Stimulated activated CD4-positive, alpha-beta T cell treated with anti-CD3 and anti-CD28 coated beads, Interleukin-15, amount 100 ng/mL, for 48 hours (primary cell): Measurements from ENCODE around the gene LGI2.

Experiments used
- DNase-seq, 2 donors: peaks; one replicate each; pipeline ENCODE4 v3.0.0-alpha.2; 2020; ENCODE audit warnings: low read depth in 2 of 2

The LGI2 gene

GRCh38 chr4:24966076-24966475 lies 64.7 kb downstream of the LGI2 start:
- no peak for DNase-seq

DNA sequence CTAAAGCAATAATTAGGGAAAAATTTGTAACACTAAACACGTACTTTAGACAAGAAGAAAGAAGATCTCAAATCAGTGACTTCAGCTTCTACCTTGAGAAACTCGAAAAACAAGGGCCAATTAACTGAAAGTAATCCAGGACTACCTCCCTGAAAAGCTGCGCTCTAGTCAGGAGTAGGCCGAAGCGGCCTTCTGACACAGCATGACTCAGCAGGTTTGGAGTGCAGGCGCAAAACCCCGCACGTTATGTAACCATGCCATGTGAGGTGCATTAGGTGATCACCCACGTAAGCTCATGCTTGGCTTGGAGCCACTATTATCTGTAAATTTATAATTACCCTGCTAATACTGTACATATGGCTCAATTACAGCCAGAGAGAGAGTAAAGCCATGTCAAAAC lies 65.1 kb downstream of the LGI2 start:
- DNase-seq, result no peak

DNA sequence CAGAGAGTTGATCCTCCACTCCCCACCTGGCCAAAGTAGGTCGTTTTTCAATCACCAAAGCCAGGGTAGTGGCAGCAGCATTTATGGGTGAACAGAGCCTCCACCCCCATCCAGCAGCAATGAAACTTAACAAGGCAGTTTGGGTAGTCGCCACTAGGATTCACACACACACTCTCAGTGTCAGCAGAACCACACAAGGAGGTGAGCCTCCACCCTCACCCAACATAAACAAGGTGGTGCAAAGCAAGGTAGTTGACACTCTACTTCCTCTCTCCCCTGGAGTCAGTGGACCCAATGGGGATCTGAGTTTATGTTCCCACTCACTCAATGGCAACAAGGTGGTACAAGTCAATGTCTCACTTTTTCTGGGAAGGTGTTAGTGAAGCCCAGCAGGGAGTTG lies 67.5 kb downstream of the LGI2 start:
- DNase-seq, result no peak

DNA sequence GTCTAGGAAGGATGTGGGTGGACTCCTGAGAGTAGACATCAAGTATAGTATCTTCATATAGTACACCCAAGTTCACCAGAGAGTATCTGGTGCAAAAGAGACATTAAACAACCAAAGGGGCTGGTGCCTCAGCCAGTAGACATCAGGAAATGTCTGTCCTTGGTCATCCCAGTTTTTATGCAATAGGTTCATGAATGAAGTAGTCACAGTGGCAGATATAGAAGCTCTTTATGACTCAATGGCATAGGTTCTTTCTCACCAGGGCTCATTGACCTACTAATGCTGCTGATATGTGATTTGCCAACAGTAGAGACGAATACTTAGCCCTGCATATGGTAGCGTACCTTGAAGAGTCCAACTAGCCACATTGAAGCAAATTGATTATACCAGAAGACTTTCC lies 72.9 kb downstream of the LGI2 start:
- DNase-seq, result no peak

GRCh38 chr4:24956763-24957162 lies 74.0 kb downstream of the LGI2 start:
- no peak for DNase-seq

GRCh38 chr4:24956091-24956490 lies 74.7 kb downstream of the LGI2 start:
- no peak for DNase-seq

GRCh38 chr4:24952667-24953066 lies 78.1 kb downstream of the LGI2 start:
- DNase-seq, result no peak

GRCh38 chr4:24949970-24950369 lies 80.8 kb downstream of the LGI2 start:
- DNase-seq, result no peak
